Measurements from ENCODE around the gene PTPRH. TPM values are rescaled to one million over a fixed set of nuclear protein-coding genes. Genes with fewer than 3 reads are reported as not detected.

PTPRH gene
- total RNA-seq, 1 donor from 2014 or later, result 1.0 TPM

- Mint-ChIP-seq H3K27ac (ENCODE audit: unreplicated experiment) (peak overlapping the region; percentile 41), H3K27me3 (ENCODE audit: low read depth, unreplicated experiment) (no peaks in the 10 kb centered on the region), H3K4me1 (ENCODE audit: low read depth, unreplicated experiment) (no peaks in the 10 kb centered on the region), H3K4me3 (ENCODE audit: unreplicated experiment) (no peak overlapping the region), H3K9me3 (ENCODE audit: unreplicated experiment) (no peaks in the 10 kb centered on the region), H3K36me3 (ENCODE audit: low read depth, unreplicated experiment) (peaks cover 18% of the 10 kb centered on the region)
- H3K27ac ChIP-seq (ENCODE audit: low read depth, low read length), result no peak overlapping the region
- no peaks in the 10 kb centered on the region for H3K36me3 ChIP-seq (ENCODE audit: insufficient read depth, low read length)
- H2AFZ ChIP-seq (ENCODE audit: low read depth, low read length), result no peak overlapping the region
- H3K9me3 ChIP-seq (ENCODE audit: insufficient read depth, low read depth, low read length), result no peaks in the 10 kb centered on the region
- H3K4me2 ChIP-seq (ENCODE audit: low read length), result no peak overlapping the region
- no peak overlapping the region for H3K4me3 ChIP-seq (ENCODE audit: insufficient read depth, low read depth, low read length)
- no peak overlapping the region for H3K9ac ChIP-seq (ENCODE audit: low read length)
- DNase-seq (ENCODE audit: low read depth), result no peak
- no peak for FAIRE-seq
- H3K79me2 ChIP-seq (ENCODE audit: insufficient read depth, low read length), result no peaks in the 10 kb centered on the region
- no peaks in the 10 kb centered on the region for H3K4me1 ChIP-seq (ENCODE audit: insufficient read depth, low read length)
- H4K20me1 ChIP-seq (ENCODE audit: insufficient read depth, low read length), result peaks cover 51% of the 10 kb centered on the region
- TF ChIP-seq EZH2 (IDR thresholded peaks at IDR 0.05; ENCODE audit: insufficient read depth, low read length), result no peak
- TF ChIP-seq, protein P1, sequence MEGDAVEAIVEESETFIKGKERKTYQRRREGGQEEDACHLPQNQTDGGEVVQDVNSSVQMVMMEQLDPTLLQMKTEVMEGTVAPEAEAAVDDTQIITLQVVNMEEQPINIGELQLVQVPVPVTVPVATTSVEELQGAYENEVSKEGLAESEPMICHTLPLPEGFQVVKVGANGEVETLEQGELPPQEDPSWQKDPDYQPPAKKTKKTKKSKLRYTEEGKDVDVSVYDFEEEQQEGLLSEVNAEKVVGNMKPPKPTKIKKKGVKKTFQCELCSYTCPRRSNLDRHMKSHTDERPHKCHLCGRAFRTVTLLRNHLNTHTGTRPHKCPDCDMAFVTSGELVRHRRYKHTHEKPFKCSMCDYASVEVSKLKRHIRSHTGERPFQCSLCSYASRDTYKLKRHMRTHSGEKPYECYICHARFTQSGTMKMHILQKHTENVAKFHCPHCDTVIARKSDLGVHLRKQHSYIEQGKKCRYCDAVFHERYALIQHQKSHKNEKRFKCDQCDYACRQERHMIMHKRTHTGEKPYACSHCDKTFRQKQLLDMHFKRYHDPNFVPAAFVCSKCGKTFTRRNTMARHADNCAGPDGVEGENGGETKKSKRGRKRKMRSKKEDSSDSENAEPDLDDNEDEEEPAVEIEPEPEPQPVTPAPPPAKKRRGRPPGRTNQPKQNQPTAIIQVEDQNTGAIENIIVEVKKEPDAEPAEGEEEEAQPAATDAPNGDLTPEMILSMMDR (IDR thresholded peaks at IDR 0.05; ENCODE audit: insufficient read depth, low read depth, low read length), result no peak
- H3K27me3 ChIP-seq (ENCODE audit: insufficient read depth, low read length), result no peaks in the 10 kb centered on the region
These were observed 18.1 kb upstream of the PTPRH start for GRCh38 chr19:55227241-55228014.

- FAIRE-seq, result no peak
These were observed 17.5 kb upstream of the PTPRH start for GRCh38 chr19:55226788-55227187.

More at GRCh38 chr19:55226788-55227187, 17.5 kb upstream of the PTPRH start:
- Histone ChIP-seq H3K9me3 (ENCODE audit: insufficient read depth, low read depth, low read length) (no peaks in the 10 kb centered on the region), H3K4me1 (ENCODE audit: insufficient read depth, low read length) (no peaks in the 10 kb centered on the region), H2AFZ (ENCODE audit: low read depth, low read length) (no peak overlapping the region), H3K36me3 (ENCODE audit: insufficient read depth, low read length) (no peaks in the 10 kb centered on the region), H3K27me3 (ENCODE audit: insufficient read depth, low read length) (no peaks in the 10 kb centered on the region), H3K4me2 (ENCODE audit: low read length) (no peak overlapping the region), H3K4me3 (ENCODE audit: insufficient read depth, low read depth, low read length) (no peak overlapping the region), H4K20me1 (ENCODE audit: insufficient read depth, low read length) (peaks cover 47% of the 10 kb centered on the region), H3K9ac (ENCODE audit: low read length) (no peak overlapping the region), H3K79me2 (ENCODE audit: insufficient read depth, low read length) (no peaks in the 10 kb centered on the region), H3K27ac (ENCODE audit: low read depth, low read length) (no peak overlapping the region)
- Mint-ChIP-seq H3K27me3 (ENCODE audit: low read depth, unreplicated experiment) (no peaks in the 10 kb centered on the region), H3K36me3 (ENCODE audit: low read depth, unreplicated experiment) (peaks cover 18% of the 10 kb centered on the region), H3K4me3 (ENCODE audit: unreplicated experiment) (no peak overlapping the region), H3K27ac (ENCODE audit: unreplicated experiment) (peak overlapping the region; percentile 41), H3K4me1 (ENCODE audit: low read depth, unreplicated experiment) (no peaks in the 10 kb centered on the region), H3K9me3 (ENCODE audit: unreplicated experiment) (no peaks in the 10 kb centered on the region)
- no peak for DNase-seq (ENCODE audit: low read depth)
- TF ChIP-seq EZH2 (IDR thresholded peaks at IDR 0.05; ENCODE audit: insufficient read depth, low read length), result no peak
- TF ChIP-seq, protein P1 (IDR thresholded peaks at IDR 0.05; ENCODE audit: insufficient read depth, low read depth, low read length), result no peak

Measured in astrocyte (in vitro differentiated cells and primary cell).